Measurements from ENCODE around the gene QPCT. TPM values are rescaled to one million over a fixed set of nuclear protein-coding genes. Genes with fewer than 3 reads are reported as not detected.
"Not testable (repeated sequence)": the region's sequence is repeated elsewhere in the genome, so short reads cannot be mapped to it uniquely, and the experiment has no call there.

Gene QPCT
- polyA plus RNA-seq, 1 of the 3 experiments (the other 2 are of a cell fraction) = 0.12 TPM

DNA sequence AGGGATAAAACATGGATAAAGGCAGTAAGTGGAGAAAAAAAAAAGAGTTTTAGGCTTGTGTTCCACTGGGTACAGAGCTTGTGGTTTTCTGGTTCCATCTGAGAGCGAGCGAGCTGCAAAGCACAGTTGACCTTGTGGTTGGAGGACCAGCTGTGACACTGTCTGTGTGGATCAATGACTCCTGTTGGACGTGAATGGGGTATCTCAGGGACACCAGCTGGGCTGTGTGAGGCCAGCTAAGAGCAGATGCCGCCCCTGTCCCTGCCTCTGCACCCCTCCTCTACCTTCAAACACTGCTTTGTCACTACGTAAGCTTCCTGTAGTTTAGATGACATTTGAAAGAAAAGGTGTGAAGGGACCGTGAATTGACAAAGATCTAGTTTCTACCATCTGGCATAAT lies 67.8 kb downstream of the QPCT start:
- Histone ChIP-seq H3K27me3 (ENCODE audit: insufficient read depth) (no peaks in the 10 kb centered on the region), H2AFZ (ENCODE audit: low read depth) (no peak overlapping the region), H3K9me2 (no peaks in the 10 kb centered on the region), H3F3A (replicated peaks; ENCODE audit: insufficient read depth) (no peaks in the 10 kb centered on the region), H3K36me3 (replicated peaks in 1 of 2; ENCODE audit: control insufficient read depth in 1 of 2, insufficient read depth in 2 of 2, low read length in 1 of 2) (no peaks in the 10 kb centered on the region), H4K20me1 (ENCODE audit: insufficient read depth) (no peaks in the 10 kb centered on the region), H3K4me1 (ENCODE audit: control insufficient read depth in 1 of 2, insufficient read depth in 2 of 2, low read depth in 1 of 2, low read length in 1 of 2) (peaks cover 10 to 12% of the 10 kb centered on the region in 2 experiments), H3K4me3 (ENCODE audit: low read depth in 2 of 2, low read length in 1 of 2) (no peak overlapping the region), H3K9me3 (no peaks in the 10 kb centered on the region), H3K27ac (ENCODE audit: low read depth in 2 of 2, low read length in 1 of 2) (no peak overlapping the region), H3K9ac (no peak overlapping the region), H3K79me2 (ENCODE audit: insufficient read depth) (no peaks in the 10 kb centered on the region), H3K4me2 (no peak overlapping the region)
- no peak for DNase-seq
- 73% methylated on average over 6 of the region's 6 CpGs for WGBS (ENCODE audit: low lambda C conversion rate)
- ChIA-PET POLR2A (no interaction called here), CTCF (interaction anchor here (0.9 to 12.8 kb wide), 7 partner anchors 11 to 513 kb away, joined by 3 to 540 read pairs (median 17); partner anchors contain the start of gene RMDN2)
- TF ChIP-seq SIN3A (IDR thresholded peaks at IDR 0.05; ENCODE audit: borderline replicate concordance, low read depth, low read length) (no peak), FOSL2 (IDR thresholded peaks at IDR 0.05; ENCODE audit: borderline replicate concordance, low read depth) (no peak), NFIC (IDR thresholded peaks at IDR 0.05; ENCODE audit: borderline replicate concordance) (no peak), YY1 (IDR thresholded peaks at IDR 0.05; ENCODE audit: low read depth) (no peak), MXI1 (IDR thresholded peaks at IDR 0.05; ENCODE audit: low read depth, low read length) (no peak), RXRA (IDR thresholded peaks at IDR 0.05; ENCODE audit: borderline replicate concordance, low read depth) (no peak), MEF2A (IDR thresholded peaks at IDR 0.05; ENCODE audit: borderline replicate concordance, low read depth) (no peak), EP300 (IDR thresholded peaks at IDR 0.05; ENCODE audit: borderline replicate concordance in 1 of 2, low read depth in 1 of 2, low read length in 1 of 2) (no peak)
- TF ChIP-seq, protein P1, sequence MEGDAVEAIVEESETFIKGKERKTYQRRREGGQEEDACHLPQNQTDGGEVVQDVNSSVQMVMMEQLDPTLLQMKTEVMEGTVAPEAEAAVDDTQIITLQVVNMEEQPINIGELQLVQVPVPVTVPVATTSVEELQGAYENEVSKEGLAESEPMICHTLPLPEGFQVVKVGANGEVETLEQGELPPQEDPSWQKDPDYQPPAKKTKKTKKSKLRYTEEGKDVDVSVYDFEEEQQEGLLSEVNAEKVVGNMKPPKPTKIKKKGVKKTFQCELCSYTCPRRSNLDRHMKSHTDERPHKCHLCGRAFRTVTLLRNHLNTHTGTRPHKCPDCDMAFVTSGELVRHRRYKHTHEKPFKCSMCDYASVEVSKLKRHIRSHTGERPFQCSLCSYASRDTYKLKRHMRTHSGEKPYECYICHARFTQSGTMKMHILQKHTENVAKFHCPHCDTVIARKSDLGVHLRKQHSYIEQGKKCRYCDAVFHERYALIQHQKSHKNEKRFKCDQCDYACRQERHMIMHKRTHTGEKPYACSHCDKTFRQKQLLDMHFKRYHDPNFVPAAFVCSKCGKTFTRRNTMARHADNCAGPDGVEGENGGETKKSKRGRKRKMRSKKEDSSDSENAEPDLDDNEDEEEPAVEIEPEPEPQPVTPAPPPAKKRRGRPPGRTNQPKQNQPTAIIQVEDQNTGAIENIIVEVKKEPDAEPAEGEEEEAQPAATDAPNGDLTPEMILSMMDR (IDR thresholded peaks at IDR 0.05) = no peak
- TF ChIP-seq, protein P2, sequence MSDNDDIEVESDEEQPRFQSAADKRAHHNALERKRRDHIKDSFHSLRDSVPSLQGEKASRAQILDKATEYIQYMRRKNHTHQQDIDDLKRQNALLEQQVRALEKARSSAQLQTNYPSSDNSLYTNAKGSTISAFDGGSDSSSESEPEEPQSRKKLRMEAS (IDR thresholded peaks at IDR 0.05; ENCODE audit: low read depth) = no peak
- TF ChIP-seq, protein P3, sequence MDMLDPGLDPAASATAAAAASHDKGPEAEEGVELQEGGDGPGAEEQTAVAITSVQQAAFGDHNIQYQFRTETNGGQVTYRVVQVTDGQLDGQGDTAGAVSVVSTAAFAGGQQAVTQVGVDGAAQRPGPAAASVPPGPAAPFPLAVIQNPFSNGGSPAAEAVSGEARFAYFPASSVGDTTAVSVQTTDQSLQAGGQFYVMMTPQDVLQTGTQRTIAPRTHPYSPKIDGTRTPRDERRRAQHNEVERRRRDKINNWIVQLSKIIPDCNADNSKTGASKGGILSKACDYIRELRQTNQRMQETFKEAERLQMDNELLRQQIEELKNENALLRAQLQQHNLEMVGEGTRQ (IDR thresholded peaks at IDR 0.05; ENCODE audit: borderline replicate concordance, low read depth, low read length) = no peak

DNA sequence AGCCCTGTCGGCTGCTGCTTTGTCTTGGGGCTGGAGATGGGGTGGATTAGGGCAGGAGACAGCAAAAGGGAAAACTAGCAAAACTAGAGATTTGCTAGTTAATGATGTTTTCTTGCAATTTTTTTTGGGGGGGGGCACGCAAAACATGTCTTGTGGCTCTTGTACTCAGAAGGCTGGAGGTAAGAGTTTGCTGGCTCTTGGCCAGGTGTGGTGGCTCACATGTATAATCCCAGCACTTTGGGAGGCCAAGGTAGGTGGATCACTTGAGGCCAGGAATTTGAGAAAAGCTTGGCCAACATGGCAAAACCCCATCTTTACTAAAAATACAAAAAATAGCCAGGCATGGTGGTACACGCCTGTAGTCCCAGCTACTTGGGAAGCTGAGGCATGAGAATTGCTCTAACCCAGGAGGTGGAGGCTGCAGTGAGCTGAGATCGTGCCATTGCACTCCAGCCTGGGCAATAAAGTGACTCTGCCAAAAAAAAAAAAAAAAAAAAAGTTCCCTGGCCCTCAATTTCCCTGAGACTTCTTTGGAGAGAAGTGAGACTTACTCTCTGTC lies 69.6 kb downstream of the QPCT start:
- H3F3A ChIP-seq (replicated peaks; ENCODE audit: insufficient read depth); H3K36me3 ChIP-seq (replicated peaks in 1 of 2; ENCODE audit: control insufficient read depth in 1 of 2, insufficient read depth in 2 of 2, low read length in 1 of 2); H3K9me2 ChIP-seq; H4K20me1 ChIP-seq (ENCODE audit: insufficient read depth); H2AFZ ChIP-seq (ENCODE audit: low read depth); DNase-seq; H3K27ac ChIP-seq (ENCODE audit: low read depth in 2 of 2, low read length in 1 of 2); H3K79me2 ChIP-seq (ENCODE audit: insufficient read depth); H3K9ac ChIP-seq; H3K4me3 ChIP-seq (ENCODE audit: low read depth in 2 of 2, low read length in 1 of 2); H3K4me2 ChIP-seq; H3K9me3 ChIP-seq; H3K27me3 ChIP-seq (ENCODE audit: insufficient read depth): not testable (repeated sequence)
- H3K4me1 ChIP-seq (ENCODE audit: control insufficient read depth in 1 of 2, insufficient read depth in 2 of 2, low read depth in 1 of 2, low read length in 1 of 2) = peaks cover 10 to 16% of the 10 kb centered on the region in 2 experiments
- CTCF ChIA-PET = interaction anchor here (0.7 to 12.8 kb wide), 62 partner anchors 10 to 861 kb away, joined by 3 to 540 read pairs (median 7); partner anchors contain the start of genes CDC42EP3 and RMDN2
- POLR2A ChIA-PET = interaction anchor here (1.0 to 2.6 kb wide), 6 partner anchors 252 to 511 kb away, joined by 3 to 42 read pairs (median 11); partner anchors contain the start of genes CDC42EP3 and RMDN2
- WGBS (ENCODE audit: low lambda C conversion rate) = 64% methylated on average over 4 of the region's 4 CpGs

Measured in SK-N-SH (cell line).